Measurements from ENCODE around the gene UBE2Q1. TPM values are rescaled to one million over a fixed set of nuclear protein-coding genes. Genes with fewer than 3 reads are reported as not detected.

UBE2Q1 gene
- polyA plus RNA-seq, 2 of the 4 experiments (the other 2 are of a cell fraction) = 17.6 to 49.7 TPM

GRCh38 chr1:154575147-154575927, 16.9 kb upstream of the UBE2Q1 start:
- DNase-seq (ENCODE audit: low read depth in 1 of 2, low spot score in 1 of 2) = no peak
- no peak for FAIRE-seq
- ChIA-PET POLR2A (no interaction called here), CTCF (interaction anchor here (0.6 to 2.5 kb wide), 4 partner anchors 16 to 368 kb away, joined by 3 to 11 read pairs (median 4); no protein-coding TSS in a partner anchor)
- ATAC-seq = 0 out of 6 replicates have a peak, but pooled peaks of 1 of the 2 experiments have one; percentile 3
- Histone ChIP-seq H3K27ac (no peak overlapping the region), H3K4me2 (no peak overlapping the region), H3K4me3 (no peak overlapping the region), H3K9me3 (no peaks in the 10 kb centered on the region), H3K4me1 (no peaks in the 10 kb centered on the region)
- 80% methylated on average over 10 of the region's 10 CpGs for WGBS (ENCODE audit: missing lambda C conversion rate)
- TF ChIP-seq PBX3 (IDR thresholded peaks at IDR 0.05) (no peak), POLR2AphosphoS2 (conservative IDR thresholded peaks at IDR 0.05; ENCODE audit: low read length) (0 out of 2 replicates have a peak, but pooled peaks have one; percentile 7)

- H3K4me2 ChIP-seq = no peak overlapping the region
- no peak overlapping the region for H3K27ac ChIP-seq
- CTCF ChIA-PET = interaction anchor here (1.1 to 2.5 kb wide), 3 partner anchors 15 to 240 kb away, joined by 3 to 11 read pairs (median 4); no protein-coding TSS in a partner anchor
- ATAC-seq (peak; percentile 11 to 22; a peak in 3 of 6 replicates), DNase-seq (ENCODE audit: low read depth in 1 of 2, low spot score in 1 of 2) (no peak), FAIRE-seq (no peak)
- no peak overlapping the region for H3K4me3 ChIP-seq
- WGBS (ENCODE audit: missing lambda C conversion rate) = 30% methylated on average over 7 of the region's 7 CpGs
- H3K4me1 ChIP-seq = no peaks in the 10 kb centered on the region
- POLR2A ChIA-PET = no interaction called here
- no peaks in the 10 kb centered on the region for H3K9me3 ChIP-seq
- no peak for TF ChIP-seq MYC (IDR thresholded peaks at IDR 0.05; ENCODE audit: borderline replicate concordance, low read length)
- TF ChIP-seq ZC3H11A (IDR thresholded peaks at IDR 0.05) = no peak
- TF ChIP-seq JUN (IDR thresholded peaks at IDR 0.05) = no peak
- 0 out of 2 replicates have a peak, but pooled peaks have one; percentile 21 for TF ChIP-seq POLR2AphosphoS2 (conservative IDR thresholded peaks at IDR 0.05; ENCODE audit: low read length)
- no peak for TF ChIP-seq CHD2 (IDR thresholded peaks at IDR 0.05; ENCODE audit: low read length, partially characterized antibody)
- TF ChIP-seq PHF8 (IDR thresholded peaks at IDR 0.05; ENCODE audit: borderline replicate concordance, low read depth) = no peak
These were observed 16.3 kb upstream of the UBE2Q1 start for GRCh38 chr1:154574716-154575115.

- TF ChIP-seq MYC (IDR thresholded peaks at IDR 0.05; ENCODE audit: borderline replicate concordance, low read length) = no peak
- no peak for TF ChIP-seq ZC3H11A (IDR thresholded peaks at IDR 0.05)
- TF ChIP-seq CTCF (IDR thresholded peaks at IDR 0.05) = no peak
- TF ChIP-seq ZFP36 (IDR thresholded peaks at IDR 0.05; ENCODE audit: borderline replicate concordance, partially characterized antibody) = no peak
- TF ChIP-seq NR3C1 (IDR thresholded peaks at IDR 0.05) = no peak
- no peak for TF ChIP-seq SMC3 (IDR thresholded peaks at IDR 0.05)
- no peak for TF ChIP-seq KDM1A (IDR thresholded peaks at IDR 0.05; ENCODE audit: low read depth)
- no peak for TF ChIP-seq FOSB (CRISPR knock-in tag; IDR thresholded peaks at IDR 0.05)
- no peak for TF ChIP-seq REST (IDR thresholded peaks at IDR 0.05)
- no peaks in the 10 kb centered on the region for H3K4me1 ChIP-seq
- POLR2A ChIA-PET = no interaction called here
- H3K27ac ChIP-seq = no peak overlapping the region
- no peak for FAIRE-seq
- CTCF ChIA-PET = interaction anchor here (0.9 to 1.8 kb wide), 4 partner anchors 13 to 32 kb away, joined by 3 to 9 read pairs (median 6); no protein-coding TSS in a partner anchor
- H3K4me2 ChIP-seq = no peak overlapping the region
- DNase-seq (ENCODE audit: low read depth in 1 of 2, low spot score in 1 of 2) = no peak
- H3K9me3 ChIP-seq = no peaks in the 10 kb centered on the region
- H3K4me3 ChIP-seq = no peak overlapping the region
- ATAC-seq = no peak
- WGBS (ENCODE audit: missing lambda C conversion rate) = 55% methylated on average over 3 of the region's 3 CpGs
These were observed 14.7 kb upstream of the UBE2Q1 start for GRCh38 chr1:154573168-154573510.
